Cardiac septum (tissue), 1 donor: ENCODE data around the gene CENPH. TPM values are rescaled to one million over a fixed set of nuclear protein-coding genes. Genes with fewer than 3 reads are reported as not detected.
"Not testable (repeated sequence)": the region's sequence is repeated elsewhere in the genome, so short reads cannot be mapped to it uniquely, and the experiment has no call there.

Source experiments
- DNase-seq: peaks from one replicate; pipeline ENCODE4 v3.0.0-alpha.2; 2020; ENCODE audit warnings: low spot score
- intact Hi-C: fragments of 100-400 bp; cut with DNase I; formaldehyde crosslinking; loops from one replicate; pipeline ENCODE4 v1.14.0; 2022
- total RNA-seq: library from RNA; stranded (reverse); fragmentation: NEBNext Ultra II Directional; extraction: Animal tissue kit (Norgen Biotek cat#: 25700); gene quantifications from one replicate; pipeline ENCODE4 v1.2.1, GENCODE V29; 2021
- donor health status: DM: no; HTN: no; CAD: no.

Gene CENPH
- total RNA-seq, 1 donor from 2014 or later, result 2.9 TPM

DNA sequence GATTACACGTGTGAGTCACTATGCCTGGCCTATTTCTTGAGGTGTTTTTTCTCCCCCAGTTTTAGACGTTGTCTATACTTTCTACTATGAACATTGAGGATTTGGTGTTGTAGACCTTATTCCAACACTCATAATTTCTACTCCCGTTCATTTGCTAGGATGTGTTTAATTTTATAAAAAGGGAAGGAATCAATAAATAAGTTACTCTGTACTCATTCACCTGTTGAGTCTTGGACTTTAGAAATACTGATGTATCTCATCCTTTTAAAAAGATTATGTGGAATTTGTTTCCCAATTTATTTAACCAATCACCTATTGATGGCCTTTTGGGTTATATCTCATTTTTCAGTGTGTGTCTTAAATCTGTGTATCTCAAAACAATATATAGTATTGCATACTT, 48.5 kb downstream of the CENPH start:
- intact Hi-C loops, result no loop called here
- DNase-seq, result no peak

DNA sequence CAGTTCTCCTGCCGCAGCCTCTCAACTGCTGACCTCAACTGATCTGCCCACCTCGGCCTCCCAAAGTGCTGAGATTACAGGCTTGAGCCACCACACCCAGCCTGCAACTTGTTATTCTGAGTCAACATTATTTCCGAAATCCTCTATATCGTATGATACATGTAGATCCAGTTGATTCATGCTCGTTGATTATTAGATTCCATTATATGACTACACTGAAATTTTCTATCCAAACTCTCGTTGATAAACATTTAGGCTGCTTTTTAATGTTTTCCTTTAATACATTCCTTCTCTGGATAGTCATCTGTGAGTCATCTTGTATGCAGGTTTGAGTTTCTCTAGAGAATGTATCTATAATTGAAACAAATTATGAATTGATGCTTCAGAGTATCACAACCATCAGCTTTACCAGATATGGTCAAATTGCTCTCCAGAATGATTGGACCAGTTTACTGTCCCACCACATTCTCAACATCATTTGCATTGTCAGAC, 49.4 kb downstream of the CENPH start:
- no peak for DNase-seq
- intact Hi-C loops, result no loop called here

DNA sequence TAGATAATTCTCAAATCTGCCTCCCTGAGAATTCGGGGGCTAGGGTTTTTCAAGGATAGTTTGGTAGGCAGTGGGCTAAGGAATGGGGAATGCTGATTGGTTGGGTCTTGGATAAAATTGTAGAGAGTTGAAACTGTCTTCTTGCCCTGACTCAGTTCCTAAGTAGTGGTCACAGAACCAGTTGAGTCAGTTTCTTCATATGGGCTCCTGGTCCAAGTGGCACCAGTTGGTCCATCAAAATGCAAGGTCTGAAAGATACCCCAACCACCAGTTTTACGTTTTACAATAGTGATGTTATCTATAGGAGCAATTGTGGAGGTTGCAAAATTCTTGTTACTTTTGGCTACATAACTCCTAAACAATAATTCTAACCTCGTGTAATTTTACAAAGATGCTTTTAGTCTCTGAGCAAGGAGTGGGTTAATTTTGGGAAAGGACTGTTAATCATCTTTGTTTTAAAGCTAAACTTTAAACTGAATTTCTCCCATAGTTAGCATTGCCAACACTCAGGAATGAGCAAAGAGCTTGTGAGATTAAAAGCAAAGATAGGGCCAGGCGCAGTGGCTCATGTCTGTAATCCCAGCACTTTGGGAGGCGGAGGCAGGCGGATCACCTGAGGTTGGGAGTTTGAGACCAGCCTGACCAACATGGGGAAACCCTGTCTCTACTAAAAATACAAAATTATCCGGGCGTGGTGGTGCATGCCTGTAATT, 53.0 kb downstream of the CENPH start:
- intact Hi-C loops, result no loop called here
- no peak for DNase-seq

- intact Hi-C loops, result no loop called here
- DNase-seq, result no peak
Observed at GRCh38 chr5:69245031-69245430, 55.6 kb downstream of the CENPH start.

DNA sequence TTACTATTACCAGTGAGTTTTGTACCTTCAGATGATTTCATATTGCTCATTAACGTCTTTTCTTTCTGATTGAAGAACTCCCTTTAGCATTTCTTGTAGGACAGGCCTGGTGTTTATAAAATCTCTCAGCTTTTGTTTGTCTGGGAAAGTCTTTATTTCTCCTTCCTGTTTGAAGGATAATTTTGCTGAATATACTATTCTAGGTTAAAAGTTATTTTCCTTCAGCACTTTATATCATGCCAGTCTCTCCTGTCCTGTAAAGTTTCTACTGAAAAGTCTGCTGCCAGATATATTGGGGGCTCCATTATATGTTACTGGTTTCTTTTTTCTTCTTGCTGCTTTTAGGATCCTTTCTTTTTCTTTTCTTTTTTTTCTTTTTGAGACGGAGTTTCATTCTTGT, 58.6 kb downstream of the CENPH start:
- no peak for DNase-seq
- intact Hi-C loops, result no loop called here

DNA sequence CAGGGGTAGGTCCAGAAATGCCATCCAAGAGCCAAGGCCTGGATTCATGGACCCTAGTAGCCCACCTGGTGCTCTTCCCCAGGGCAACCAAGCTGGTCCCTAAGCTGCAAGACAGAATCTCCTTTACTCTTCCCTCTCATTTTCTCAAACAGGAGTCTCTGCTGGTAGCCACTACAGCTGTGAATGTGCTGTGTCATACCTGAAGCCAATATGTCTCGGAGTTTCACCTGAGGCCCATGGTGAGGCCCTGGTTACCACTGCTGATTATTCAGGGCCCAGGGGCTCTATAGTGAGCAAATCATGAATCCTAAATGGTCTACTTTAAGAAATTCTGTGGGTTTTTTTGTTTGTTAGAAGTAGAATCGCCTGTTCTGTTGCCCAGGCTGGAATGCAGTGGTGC, 61.2 kb downstream of the CENPH start:
- no peak for DNase-seq
- intact Hi-C loops, result no loop called here

- intact Hi-C loops, result no loop called here
- DNase-seq, result no peak
Observed at GRCh38 chr5:69252437-69252836, 63.1 kb downstream of the CENPH start.

- DNase-seq, intact Hi-C loops: not testable (repeated sequence)
Observed at GRCh38 chr5:69255940-69256339, 66.6 kb downstream of the CENPH start.

DNA sequence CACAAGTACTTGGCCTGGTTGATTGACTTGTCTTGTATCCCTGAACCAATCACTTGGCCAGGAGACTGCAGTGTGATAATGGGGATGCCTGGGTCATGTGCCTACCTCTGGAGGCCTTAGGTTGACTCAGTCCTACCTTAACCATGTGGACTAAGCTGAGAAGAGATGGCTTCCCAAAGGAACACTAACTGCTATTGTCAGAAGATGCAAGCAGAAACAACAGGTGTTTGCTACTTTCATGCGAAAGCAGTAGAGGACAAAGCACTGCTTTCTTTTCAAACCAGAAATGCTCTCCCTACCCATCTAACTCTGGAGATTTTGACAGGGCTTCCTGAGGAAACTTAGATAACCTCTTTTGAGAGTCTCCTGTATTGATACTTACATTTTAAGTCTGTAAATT, 68.2 kb downstream of the CENPH start:
- DNase-seq, result no peak
- intact Hi-C loops, result no loop called here

Other genes with a start within 250 kb of the CENPH start
- gene SLC30A5, start 95.6 kb upstream of the CENPH start, total RNA-seq, result 40.7 TPM
- 2.1 TPM for gene CCNB1, start 22.4 kb upstream of the CENPH start, total RNA-seq
- 13.3 TPM for gene CDK7, start 45.3 kb downstream of the CENPH start, total RNA-seq
- 2.9 TPM for gene CCDC125, start 143.2 kb downstream of the CENPH start, total RNA-seq
- gene AK6, start 179.9 kb downstream of the CENPH start, total RNA-seq, result 35.1 TPM
- gene TAF9, start 179.9 kb downstream of the CENPH start, total RNA-seq, result 44.2 TPM
- gene RAD17, start 180.2 kb downstream of the CENPH start, total RNA-seq, result 22.0 TPM
- 0.62 TPM for gene MARVELD2, start 225.5 kb downstream of the CENPH start, total RNA-seq